ENCODE data around the gene MOCOS.
"Not testable (repeated sequence)": the region's sequence is repeated elsewhere in the genome, so short reads cannot be mapped to it uniquely, and the experiment has no call there.

Gene MOCOS

DNA sequence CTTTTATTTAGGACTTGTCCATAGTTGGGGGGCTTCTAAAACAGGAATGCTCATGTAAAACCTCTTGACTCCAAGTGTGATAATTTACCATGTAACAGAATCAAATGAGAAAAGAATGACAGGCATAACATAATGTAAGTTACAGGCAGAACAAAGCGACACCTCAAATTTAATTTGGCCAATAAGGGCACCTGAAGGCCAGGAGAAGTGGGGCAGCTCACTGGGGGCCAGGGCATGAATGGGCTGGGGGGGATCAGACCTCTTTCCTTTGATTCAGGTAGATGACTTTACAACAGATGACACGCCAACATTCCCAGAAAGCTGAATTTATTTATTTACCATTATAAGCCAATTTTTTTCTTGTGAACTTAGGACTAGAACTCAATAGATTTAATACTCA, 14.5 kb downstream of the MOCOS start:
- TF ChIP-seq, protein P1, sequence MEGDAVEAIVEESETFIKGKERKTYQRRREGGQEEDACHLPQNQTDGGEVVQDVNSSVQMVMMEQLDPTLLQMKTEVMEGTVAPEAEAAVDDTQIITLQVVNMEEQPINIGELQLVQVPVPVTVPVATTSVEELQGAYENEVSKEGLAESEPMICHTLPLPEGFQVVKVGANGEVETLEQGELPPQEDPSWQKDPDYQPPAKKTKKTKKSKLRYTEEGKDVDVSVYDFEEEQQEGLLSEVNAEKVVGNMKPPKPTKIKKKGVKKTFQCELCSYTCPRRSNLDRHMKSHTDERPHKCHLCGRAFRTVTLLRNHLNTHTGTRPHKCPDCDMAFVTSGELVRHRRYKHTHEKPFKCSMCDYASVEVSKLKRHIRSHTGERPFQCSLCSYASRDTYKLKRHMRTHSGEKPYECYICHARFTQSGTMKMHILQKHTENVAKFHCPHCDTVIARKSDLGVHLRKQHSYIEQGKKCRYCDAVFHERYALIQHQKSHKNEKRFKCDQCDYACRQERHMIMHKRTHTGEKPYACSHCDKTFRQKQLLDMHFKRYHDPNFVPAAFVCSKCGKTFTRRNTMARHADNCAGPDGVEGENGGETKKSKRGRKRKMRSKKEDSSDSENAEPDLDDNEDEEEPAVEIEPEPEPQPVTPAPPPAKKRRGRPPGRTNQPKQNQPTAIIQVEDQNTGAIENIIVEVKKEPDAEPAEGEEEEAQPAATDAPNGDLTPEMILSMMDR (IDR thresholded peaks at IDR 0.05; ENCODE audit: insufficient read depth, missing control alignments), result no peak
- DNase-seq (ENCODE audit: insufficient read length, low spot score), result no peak
- no peak for FAIRE-seq

DNA sequence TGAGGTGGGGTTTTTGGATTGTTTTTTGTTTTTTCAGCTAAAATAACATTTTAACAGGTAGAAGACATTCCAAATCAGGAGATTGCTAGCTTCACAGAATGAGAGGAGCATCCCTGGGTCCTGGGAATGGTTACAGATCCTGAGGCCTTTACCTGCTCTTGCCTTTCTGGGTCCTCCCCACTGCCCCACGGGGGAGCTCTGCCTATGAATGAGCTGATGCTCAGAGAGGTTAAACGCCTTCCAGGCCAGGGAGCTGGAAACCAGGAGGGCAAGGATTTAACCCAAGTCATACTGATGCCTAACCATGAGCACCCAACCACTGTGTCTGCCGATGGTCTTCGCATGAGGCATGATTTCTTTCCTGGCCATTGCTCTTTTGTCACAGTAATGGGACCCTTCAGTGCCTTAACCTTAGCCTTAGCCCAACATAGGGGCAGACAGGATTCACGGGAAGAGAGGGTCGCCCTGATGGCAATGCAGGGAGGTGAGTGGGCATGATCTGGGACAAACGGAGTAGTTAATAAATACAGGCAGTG, 16.1 kb downstream of the MOCOS start:
- FAIRE-seq (no peak), DNase-seq (ENCODE audit: insufficient read length, low spot score) (no peak)
- TF ChIP-seq, protein P1 (IDR thresholded peaks at IDR 0.05; ENCODE audit: insufficient read depth, missing control alignments), result no peak

DNA sequence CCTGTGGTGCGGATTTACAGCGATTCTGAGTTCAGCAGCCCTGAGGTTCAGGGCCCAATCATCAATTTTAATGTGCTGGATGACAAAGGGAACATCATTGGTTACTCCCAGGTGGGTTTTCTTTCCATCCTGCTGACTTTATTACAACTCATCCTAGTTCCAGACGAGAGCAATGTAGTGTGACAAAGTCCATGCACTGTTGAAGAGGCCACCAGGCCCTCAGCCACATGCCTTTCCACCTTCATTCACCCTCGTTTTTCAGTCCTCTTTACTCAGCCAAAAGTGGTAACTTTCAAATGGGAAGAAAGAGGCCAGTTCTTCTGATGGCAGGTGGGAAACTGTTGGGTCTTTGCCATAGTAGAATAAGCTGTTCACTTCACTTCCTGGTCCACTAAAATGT, 17.9 kb downstream of the MOCOS start:
- no peak for DNase-seq (ENCODE audit: insufficient read length, low spot score)
- TF ChIP-seq, protein P1 (IDR thresholded peaks at IDR 0.05; ENCODE audit: insufficient read depth, missing control alignments), result no peak
- no peak for FAIRE-seq

DNA sequence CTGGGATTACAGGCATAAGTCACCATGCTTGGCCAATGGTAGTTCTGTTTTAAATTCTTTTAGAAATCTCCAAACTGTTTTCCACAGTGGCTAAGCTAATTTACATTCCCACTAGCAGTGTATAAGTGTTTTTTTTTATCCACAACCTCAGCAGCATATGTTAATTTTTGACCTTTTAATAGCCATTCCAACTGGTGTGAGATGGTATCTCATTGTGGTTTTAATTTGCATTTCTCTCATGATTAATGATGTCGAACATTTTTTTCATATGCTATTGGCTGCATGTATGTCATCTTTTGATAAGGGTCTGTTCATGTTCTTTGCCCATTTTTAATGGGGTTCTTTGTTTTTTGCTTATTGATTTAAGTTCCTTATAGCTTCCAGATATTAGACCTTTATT, 20.0 kb downstream of the MOCOS start:
- TF ChIP-seq, protein P1 (IDR thresholded peaks at IDR 0.05; ENCODE audit: insufficient read depth, missing control alignments), result no peak
- FAIRE-seq, result no peak

DNA sequence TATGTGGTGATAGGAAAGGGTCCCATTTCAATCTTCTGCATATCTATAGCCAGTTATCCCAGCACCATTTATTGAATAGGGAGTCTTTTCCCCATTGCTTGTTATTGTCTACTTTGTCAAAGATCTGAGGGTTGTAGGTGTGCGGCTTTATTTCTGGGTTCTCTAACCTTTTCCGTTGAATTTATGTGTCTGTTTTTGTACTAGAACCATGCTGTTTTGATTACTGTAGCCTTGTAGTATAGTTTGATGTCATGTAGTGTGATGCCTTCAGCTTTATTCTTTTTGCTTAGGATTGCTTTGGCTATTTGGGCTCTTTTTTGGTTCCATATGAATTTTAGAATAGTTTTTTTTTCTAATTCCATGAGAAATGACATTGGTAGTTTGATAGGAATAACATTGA, 20.7 kb downstream of the MOCOS start:
- not testable (repeated sequence) for FAIRE-seq; DNase-seq (ENCODE audit: insufficient read length, low spot score)

More for the DNA sequence above, 20.0 kb downstream of the MOCOS start:
- DNase-seq (ENCODE audit: insufficient read length, low spot score), result no peak

DNA sequence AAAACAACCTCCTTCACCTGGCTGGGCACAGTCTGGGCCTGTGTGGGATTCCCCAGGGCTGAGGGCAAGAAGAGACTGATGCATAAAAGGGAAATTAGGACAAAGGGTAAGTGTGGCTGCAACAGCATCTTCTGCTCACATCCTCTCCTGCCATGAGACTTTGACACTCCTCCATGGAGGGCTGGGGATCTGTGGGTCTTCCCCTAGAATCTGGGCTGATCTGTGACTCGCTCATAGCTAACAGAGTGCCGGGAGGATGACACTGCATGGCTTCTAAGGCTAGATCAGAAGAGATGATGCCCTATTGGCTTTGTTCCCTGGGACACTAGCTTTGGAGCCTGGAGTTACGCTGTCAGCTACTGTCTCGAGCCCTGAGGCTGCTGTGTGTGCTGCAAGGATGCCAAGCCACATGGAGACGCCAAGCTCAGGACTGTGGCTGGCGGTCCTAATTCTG, 24.3 kb downstream of the MOCOS start:
- TF ChIP-seq, protein P1 (IDR thresholded peaks at IDR 0.05; ENCODE audit: insufficient read depth, missing control alignments), result no peak
- DNase-seq (ENCODE audit: insufficient read length, low spot score) (no peak), FAIRE-seq (no peak)

DNA sequence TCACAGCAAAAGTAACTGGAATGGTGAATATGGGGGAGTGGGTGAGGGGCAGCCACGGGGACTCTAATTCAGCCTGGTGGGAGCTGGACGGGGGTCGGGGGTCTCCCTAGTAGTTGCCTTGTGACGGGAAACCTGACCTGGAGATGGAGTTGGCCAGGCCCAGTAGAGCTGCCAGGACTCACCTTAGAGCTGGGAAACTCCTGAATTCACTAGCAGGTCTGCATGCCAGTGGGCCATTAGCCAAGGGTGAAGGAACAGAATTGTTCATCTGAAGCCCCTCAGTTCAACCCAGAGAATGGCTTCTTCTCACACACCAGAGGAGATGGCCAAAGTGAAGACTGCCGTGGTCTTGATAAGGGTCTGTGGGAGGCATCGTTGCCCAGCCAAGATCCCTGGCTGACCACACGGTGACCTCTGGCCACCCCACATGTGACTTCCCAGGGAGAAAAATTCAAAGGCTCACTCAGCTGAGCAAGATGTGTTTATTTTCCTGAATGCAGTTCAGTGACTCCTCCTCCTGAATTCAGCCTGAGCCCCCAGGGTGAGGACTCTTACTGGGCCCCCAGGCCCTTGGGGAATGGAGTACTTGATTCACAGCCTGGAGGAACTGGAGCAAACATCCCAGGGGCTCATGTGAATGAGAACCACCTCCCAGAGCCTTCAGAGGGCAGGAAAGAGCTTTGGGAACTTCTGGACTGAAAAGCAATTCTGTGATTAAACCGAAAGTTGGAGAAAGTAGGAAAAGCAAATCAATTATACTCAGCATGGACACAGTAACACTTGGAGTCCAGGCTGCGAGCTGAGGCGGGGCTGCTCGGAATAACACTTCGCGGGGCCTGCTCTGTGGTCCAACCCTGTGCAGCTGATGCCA, 25.2 kb downstream of the MOCOS start:
- TF ChIP-seq, protein P1 (IDR thresholded peaks at IDR 0.05; ENCODE audit: insufficient read depth, missing control alignments), result no peak
- no peak for DNase-seq (ENCODE audit: insufficient read length, low spot score)
- FAIRE-seq, result no peak
